Astrocyte of the cerebellum (primary cell): Measurements from ENCODE around the gene PCSK9.

Experiments used
- DNase-seq: peaks from one replicate; pipeline ENCODE4 v3.0.0-alpha.2; 2011; ENCODE audit warnings: low read depth
- H3K4me3 ChIP-seq: 2 replicates; pipeline ENCODE4 v1.5.1; 2011; ENCODE audit warnings: mild to moderate bottlenecking, low read depth, low read length, moderate library complexity
- in situ Hi-C: cut with HindIII; loops from 2 replicates; pipeline ENCODE4 v1.10.0; 2017; ENCODE audit warnings: low sequenced_read_pairs
- TF ChIP-seq, protein P1 (sequence below): IDR thresholded peaks from 2 replicates; pipeline ENCODE4 v1.5.1; 2012; ENCODE audit warnings: low read length, low read depth, moderate library complexity, mild to moderate bottlenecking; ENCODE audit errors: missing control alignments

Gene PCSK9

DNA sequence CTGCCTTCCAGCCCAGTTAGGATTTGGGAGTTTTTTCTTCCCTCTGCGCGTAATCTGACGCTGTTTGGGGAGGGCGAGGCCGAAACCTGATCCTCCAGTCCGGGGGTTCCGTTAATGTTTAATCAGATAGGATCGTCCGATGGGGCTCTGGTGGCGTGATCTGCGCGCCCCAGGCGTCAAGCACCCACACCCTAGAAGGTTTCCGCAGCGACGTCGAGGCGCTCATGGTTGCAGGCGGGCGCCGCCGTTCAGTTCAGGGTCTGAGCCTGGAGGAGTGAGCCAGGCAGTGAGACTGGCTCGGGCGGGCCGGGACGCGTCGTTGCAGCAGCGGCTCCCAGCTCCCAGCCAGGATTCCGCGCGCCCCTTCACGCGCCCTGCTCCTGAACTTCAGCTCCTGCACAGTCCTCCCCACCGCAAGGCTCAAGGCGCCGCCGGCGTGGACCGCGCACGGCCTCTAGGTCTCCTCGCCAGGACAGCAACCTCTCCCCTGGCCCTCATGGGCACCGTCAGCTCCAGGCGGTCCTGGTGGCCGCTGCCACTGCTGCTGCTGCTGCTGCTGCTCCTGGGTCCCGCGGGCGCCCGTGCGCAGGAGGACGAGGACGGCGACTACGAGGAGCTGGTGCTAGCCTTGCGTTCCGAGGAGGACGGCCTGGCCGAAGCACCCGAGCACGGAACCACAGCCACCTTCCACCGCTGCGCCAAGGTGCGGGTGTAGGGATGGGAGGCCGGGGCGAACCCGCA lies at the start of gene PCSK9:
PCSK9 (plus strand) TSS at position 207 of the 741 bp plus-strand sequence; CDS start at position 497, 290 bp downstream.
- TF ChIP-seq, protein P1, sequence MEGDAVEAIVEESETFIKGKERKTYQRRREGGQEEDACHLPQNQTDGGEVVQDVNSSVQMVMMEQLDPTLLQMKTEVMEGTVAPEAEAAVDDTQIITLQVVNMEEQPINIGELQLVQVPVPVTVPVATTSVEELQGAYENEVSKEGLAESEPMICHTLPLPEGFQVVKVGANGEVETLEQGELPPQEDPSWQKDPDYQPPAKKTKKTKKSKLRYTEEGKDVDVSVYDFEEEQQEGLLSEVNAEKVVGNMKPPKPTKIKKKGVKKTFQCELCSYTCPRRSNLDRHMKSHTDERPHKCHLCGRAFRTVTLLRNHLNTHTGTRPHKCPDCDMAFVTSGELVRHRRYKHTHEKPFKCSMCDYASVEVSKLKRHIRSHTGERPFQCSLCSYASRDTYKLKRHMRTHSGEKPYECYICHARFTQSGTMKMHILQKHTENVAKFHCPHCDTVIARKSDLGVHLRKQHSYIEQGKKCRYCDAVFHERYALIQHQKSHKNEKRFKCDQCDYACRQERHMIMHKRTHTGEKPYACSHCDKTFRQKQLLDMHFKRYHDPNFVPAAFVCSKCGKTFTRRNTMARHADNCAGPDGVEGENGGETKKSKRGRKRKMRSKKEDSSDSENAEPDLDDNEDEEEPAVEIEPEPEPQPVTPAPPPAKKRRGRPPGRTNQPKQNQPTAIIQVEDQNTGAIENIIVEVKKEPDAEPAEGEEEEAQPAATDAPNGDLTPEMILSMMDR, result no peak
- DNase-seq, result no peak
- H3K4me3 ChIP-seq, result peak within 1 kb of the TSS; percentile 28
- in situ Hi-C loops, result no loop called here

DNA sequence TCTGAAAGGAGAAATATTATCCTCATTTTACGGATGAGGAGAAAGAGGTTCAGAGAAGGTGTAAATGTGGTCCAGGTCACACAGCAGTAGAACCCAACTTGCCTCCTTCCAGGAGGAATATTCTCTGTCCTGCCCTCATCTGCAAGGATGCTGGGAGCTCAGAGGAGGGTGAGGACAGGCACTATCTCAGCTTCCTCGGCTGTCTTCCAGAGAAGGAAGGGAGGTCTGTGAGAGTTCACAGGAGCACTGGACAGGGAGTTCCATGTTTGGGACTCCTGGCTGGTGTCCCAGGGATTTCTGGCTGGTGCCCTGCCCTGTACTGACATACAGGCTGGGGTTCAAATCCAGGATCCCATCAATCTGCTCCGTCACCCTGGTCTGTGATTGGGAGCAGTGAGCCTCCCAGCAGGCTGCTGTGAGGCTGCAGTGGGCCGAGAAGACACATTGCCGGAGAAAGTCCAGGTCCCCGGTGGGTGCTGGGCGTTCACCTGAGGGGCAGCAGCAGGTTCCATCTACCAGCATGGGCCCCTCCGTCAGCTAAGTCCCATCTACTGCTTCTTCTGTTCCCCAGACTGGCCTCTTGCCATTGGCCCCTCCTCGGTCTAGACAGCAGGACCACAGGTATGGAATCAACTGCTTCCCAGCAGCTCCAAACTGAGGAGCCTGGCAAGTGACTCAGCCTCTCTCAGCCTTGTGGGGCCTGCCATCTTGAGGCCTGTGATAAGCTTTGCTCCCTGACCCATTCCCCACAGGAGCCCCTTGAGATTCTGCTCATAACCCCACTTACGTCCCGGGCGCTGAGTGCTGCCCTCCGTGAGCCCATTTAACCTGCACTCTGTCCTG lies 49.2 kb upstream of the PCSK9 start:
- in situ Hi-C loops, result no loop called here
- TF ChIP-seq, protein P1, result no peak
- no peak overlapping the region for H3K4me3 ChIP-seq
- no peak for DNase-seq

DNA sequence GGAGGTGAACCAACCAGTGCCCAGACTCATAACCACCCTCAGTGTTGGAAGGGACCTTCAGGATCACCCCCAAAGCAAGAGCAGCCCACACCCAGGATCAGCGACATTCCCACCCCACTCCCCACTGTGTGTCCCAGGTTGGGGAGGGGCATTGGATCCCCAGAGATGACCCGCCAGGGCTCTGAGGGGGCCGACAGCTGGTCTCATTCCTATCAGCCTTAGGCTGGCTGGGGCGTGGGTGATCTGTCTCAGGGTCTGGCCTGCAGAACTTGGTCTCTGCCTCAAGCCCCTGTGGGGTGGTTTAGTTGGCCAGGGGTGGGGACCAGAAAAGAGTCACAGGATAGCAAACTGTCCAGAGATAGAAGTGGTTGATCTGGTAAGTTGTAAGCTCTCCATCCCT lies 48.4 kb upstream of the PCSK9 start:
- TF ChIP-seq, protein P1, result no peak
- DNase-seq, result no peak
- in situ Hi-C loops, result no loop called here
- no peak overlapping the region for H3K4me3 ChIP-seq

DNA sequence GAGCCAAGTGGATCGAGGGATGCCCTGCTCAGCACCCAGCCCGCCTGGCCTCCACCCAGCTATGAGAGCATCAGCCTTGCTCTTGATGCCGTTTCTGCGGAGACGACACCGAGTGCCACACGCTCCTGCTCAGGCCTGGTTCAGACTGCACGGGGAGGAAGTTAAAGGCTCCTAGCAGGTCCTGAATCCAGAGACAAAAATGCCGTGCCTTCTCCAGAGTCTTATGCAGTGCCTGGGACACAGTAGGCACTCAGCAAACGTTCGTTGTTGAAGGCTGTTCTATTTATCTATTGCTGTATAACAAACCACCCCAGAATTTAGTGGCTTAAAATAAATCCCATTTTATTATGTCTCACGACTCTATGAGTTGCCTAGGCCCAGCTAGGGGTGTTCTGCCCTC lies 47.4 kb upstream of the PCSK9 start:
- in situ Hi-C loops, result no loop called here
- DNase-seq, result no peak
- no peak overlapping the region for H3K4me3 ChIP-seq
- TF ChIP-seq, protein P1, result no peak

DNA sequence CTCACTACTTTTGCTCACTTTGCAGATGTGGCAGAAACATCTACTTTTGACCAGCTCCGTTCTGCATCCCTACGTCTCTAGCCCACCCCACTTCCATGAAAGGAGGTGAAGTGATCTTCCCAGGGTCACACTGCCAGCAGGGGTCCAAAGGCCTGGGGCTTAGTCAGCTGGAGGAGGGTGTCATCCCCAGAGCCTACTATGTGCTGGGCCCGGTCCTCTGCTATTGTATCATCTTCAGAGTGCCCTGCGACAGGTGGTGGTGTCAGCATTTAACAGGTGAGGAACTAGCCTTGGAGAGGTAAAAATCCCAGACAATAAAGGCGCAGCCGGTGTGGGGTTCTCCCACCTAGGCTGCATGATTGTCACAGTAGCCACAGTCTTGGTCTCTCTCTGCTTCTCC lies 46.2 kb upstream of the PCSK9 start:
- in situ Hi-C loops, result no loop called here
- TF ChIP-seq, protein P1, result no peak
- no peak for DNase-seq
- no peak overlapping the region for H3K4me3 ChIP-seq

DNA sequence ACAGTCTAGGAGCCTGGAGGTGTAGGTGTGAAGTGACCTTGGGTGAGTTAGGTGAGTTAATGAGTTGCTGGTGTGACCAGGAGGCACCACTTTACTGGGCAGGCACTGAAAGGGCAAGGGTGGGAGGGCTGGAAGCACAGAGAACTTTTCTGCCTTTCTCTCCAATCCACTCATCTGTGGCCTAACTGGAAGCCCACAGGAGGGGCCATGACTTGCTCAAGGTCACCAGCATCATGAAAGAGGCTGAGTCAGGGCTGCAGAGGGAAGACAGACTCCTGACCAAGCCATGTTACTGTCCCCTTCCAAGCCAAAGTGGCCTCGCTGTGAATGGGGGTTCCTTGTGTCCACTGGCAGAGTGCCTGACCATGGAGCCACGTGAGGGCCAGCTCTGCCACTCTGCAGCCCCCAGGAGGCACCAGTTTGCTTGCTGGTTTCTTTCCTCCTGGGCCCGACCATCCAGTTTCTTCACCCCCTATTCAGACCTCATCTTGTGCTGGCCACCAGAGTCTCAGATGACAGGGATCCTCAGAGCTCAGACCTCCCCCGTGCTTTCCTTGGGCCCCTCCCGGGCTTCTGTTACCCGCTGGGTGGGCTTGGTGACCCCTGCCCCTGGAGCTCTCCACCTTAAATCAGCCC lies 44.9 kb upstream of the PCSK9 start:
- no peak overlapping the region for H3K4me3 ChIP-seq
- in situ Hi-C loops, result no loop called here
- DNase-seq, result no peak
- TF ChIP-seq, protein P1, result no peak
